ENCODE results near the gene REXO5.

REXO5 gene

DNA sequence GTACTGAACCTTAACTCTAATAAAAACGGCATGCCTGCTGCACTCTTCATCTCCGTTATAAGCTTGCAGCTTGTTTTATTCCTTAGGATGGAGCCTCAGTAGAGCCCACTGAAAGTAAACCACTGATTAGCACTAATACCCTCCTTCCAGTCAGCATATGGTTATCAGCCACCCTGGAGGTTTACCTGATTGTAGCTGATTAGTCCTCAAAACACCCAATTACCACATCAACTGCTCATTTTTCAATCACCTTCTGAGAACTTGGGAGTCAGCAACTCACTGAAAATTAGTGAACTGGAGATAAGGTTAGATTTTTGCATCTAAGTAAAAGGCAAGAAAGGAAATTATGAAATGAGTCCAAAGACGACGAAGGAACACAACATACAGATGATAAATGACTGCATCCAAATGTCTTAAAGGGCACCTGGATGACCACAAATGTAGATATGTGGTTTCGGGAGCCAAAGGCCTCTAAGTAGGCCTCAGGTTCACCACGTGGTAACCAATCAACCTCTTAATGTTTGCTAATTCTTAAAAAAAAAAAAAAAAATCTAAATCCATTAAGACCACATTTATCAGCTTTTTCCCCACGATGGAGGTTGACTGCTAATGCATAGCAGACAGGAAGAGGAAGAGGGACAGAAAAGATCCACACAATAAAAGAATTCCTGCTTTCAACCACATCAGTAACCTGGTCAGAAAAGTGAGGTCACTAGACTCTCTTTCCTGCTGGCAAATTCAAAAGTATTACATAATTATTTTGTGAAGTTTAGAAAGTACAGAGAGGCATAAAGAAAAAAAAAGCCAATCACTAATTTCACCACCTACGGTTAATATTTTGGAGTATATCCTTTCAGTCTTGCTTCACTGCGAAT lies 65.9 kb downstream of the REXO5 start:
- no peak for DNase-seq (ENCODE audit: low spot score)

- no peak for DNase-seq (ENCODE audit: low spot score)
Measured at GRCh38 chr16:20873331-20873730, 67.0 kb downstream of the REXO5 start.

DNA sequence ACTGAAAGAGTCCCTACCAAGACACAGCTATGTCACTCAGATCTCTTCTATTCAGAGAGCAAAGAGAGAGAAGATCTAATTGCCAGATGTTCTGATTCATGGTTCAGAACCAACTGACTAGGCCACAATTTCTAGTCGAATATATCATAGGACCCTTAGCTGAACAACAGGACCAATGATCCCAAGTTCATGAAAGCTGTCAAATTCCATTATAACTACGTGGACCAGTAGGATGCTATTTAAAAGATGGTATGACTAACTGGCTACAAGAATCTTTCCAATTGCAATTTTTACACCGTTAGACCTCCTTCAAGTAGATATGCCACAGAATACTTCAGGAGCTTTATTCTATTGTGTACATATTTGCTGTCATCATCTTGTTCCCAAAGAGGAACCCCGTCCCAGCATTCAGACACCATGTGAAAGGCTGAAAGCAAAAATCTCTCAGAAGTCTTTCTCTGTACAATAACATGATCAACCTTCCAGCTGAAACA lies 67.8 kb downstream of the REXO5 start:
- DNase-seq (ENCODE audit: low spot score), result no peak

DNA sequence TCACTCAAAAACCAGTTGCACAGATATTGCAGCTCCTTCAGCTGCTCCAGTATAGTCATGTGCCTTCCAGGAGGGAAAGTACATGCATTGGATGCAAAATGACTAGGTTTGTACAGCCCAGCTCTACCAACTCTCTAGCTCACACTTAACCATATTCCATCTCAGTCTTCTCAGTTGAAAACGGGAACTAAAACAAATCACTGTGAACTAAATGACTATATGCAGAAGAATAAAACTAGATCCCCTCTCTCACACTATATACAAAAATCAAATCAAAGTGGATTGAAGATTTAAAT lies 69.0 kb downstream of the REXO5 start:
- peak; percentile 3 for DNase-seq (ENCODE audit: low spot score)

GRCh38 chr16:20878682-20879147 lies 72.4 kb downstream of the REXO5 start:
- DNase-seq (ENCODE audit: low spot score), result no peak

DNA sequence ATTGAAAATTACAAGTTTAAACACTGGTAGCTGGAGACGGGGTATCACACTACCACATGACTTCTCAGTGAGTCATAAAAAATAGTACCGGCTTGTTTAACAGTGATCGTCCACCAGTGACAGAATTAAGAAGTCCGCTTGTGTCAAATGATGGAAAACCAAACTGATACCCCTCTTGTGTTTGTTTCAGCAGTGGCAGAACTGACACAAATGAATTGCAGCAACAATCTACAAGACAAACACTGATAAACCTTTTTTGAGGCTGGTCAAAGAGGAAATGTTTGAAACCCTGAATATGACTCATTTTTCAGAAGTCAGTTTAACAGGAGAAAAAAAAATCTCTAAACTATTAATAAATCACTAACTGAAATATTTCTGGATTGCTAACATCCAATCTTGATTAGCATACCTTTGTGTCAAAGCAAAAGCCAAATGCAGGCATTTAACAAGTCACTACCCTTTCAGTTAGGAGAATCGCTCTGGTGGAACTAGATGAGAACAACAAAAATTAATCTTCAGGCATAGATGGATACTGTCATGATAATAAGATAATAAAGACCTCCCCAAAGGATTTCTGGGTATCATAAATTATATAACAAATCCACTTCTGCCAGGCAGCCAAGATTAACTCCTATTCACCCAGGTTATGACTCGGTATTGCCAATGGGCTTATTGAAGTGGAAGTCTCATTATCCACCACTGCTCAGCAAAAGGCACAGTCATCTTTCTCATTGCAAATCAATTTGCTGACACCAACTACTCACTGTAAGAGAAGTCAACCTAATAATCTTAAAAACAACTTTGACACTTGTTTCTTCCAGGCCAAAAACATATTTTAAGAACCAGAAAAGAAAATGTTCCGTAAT lies 73.1 kb downstream of the REXO5 start:
- no peak for DNase-seq (ENCODE audit: low spot score)

GRCh38 chr16:20880867-20881502 lies 74.7 kb downstream of the REXO5 start:
- no peak for DNase-seq (ENCODE audit: low spot score)

DNA sequence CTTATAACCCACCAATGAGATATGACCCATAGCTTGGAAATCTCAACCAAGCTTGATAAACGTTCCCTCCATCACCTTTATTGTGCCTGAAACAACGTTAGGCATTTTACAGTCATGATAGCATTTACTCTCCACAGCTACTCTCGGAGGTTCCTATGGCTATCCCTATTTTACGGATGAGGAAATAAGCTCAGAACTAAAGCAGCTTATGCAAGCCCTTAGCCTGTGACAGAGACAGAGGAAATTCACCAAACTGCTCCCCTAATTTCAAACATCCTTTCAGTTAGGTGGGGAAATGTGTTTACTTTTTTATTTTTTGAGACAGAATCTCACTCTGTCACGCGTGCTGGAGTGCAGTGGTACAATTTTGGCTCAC lies 75.2 kb downstream of the REXO5 start:
- no peak for DNase-seq (ENCODE audit: low spot score)

DNA sequence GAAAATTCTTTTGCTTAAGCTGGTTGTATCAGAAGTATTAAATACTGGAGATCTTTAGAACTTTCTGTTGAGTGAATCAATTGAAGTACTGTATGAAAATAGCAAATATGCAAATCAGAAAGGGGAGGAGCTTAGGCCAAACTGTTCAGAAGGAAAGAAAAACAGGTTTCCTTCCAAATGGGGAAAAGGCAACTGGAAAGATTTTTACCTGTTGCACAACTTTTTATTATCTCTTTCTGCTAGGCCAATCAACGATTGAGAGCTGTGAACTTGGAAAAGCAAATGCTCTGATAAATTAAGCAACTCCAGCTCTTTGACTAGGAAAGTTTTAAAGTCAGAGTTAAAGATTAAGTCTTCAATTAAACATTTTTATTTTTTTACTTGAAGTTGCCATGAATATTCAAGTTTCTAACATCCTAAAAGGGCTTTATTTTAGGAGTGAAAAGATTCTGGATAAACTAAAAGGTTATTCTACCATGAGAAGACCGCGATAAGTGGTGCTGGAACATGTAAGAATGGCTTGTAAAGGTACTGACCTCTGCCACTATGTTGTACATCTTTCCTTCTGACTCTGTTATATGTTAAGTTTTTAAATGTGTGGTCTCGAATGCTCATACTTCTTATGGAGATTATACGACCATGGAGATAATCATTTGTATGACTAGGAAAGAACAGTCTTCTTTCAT lies 77.4 kb downstream of the REXO5 start:
- DNase-seq (ENCODE audit: low spot score), result no peak

DNA sequence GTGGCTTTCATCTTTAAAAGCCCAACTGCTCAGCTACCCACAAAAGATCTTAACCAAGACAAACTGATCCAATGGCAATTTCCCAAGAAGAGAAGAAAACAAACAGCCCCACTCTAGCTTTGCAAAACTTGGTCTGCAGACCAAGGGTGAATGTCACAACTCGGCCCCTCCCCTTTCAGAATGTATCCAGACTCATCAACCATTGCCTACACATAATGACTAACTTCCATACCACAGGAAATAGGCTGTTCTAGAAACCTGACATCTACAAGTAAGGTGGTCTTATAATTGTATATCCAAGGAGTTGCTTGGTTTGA lies 77.9 kb downstream of the REXO5 start:
- no peak for DNase-seq (ENCODE audit: low spot score)

GRCh38 chr16:20886320-20886719 lies 80.0 kb downstream of the REXO5 start:
- DNase-seq (ENCODE audit: low spot score), result no peak

DNA sequence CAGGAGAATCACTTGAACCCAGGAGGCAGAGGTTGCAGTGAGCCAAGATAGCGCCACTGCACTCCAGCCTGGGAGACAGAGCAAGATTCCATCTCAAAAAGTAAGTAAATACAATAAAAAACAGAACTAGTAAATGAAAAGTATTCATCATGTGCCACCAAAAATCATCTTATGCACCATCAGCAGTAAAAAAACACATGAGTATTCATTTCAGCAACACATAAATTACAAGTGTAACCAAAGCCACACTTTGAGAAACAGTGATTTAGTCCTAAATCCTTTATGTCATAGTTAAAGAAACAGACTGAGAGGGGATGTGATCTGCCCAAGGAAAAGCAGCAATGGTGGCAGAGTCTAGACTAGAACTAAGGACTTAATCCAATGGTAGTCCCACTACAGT lies 80.9 kb downstream of the REXO5 start:
- DNase-seq (ENCODE audit: low spot score), result no peak

- no peak for DNase-seq (ENCODE audit: low spot score)
Measured at GRCh38 chr16:20889625-20890275, 83.4 kb downstream of the REXO5 start.

- no peak for DNase-seq (ENCODE audit: low spot score)
Measured at GRCh38 chr16:20894388-20894787, 88.1 kb downstream of the REXO5 start.

GRCh38 chr16:20897253-20897897 lies 91.0 kb downstream of the REXO5 start:
- no peak for DNase-seq (ENCODE audit: low spot score)

DNA sequence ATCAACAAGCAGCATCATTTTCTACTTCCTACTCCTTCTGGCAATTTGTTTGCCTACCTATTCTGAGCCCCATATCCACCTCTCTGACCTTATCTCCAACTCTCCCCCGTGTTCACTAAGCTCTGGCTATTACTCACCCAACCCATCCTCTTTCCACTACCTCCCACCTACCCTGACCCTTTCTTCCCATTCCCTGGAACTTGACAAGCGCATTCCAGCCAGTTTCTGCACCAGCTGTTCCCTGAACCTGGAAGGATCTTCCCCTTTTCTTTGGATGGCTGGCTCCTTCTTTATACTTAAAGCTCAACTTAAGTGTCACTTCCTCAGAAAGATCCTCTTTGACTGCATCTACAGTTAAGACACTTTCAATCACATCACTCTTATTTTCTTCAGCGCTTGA lies 91.6 kb downstream of the REXO5 start:
- no peak for DNase-seq (ENCODE audit: low spot score)

GRCh38 chr16:20899071-20899470 lies 92.7 kb downstream of the REXO5 start:
- no peak for DNase-seq (ENCODE audit: low spot score)
